Testis (tissue), 2 donors: ENCODE measurements around the gene GALNT18.

Source experiments
- POLR2A ChIP-seq: fragments of 450-650 bp; IDR thresholded peaks from one replicate; pipeline ENCODE4 v1.6.1; 2017; ENCODE audit warnings: antibody characterized with exemption, mild to moderate bottlenecking, moderate library complexity
- TF ChIP-seq, protein P1 (sequence below), 3 experiments: fragments of 450-650 bp in 2 of 3; fragments of 200-600 bp in 1 of 3; sonication (generic) in 1 of 3; IDR thresholded peaks; one replicate each; pipeline ENCODE4 v1.5.1; 2016 to 2019; ENCODE audit warnings: antibody characterized with exemption in 3 of 3, mild to moderate bottlenecking in 2 of 3, moderate library complexity in 1 of 3

- TF ChIP-seq, protein P1, sequence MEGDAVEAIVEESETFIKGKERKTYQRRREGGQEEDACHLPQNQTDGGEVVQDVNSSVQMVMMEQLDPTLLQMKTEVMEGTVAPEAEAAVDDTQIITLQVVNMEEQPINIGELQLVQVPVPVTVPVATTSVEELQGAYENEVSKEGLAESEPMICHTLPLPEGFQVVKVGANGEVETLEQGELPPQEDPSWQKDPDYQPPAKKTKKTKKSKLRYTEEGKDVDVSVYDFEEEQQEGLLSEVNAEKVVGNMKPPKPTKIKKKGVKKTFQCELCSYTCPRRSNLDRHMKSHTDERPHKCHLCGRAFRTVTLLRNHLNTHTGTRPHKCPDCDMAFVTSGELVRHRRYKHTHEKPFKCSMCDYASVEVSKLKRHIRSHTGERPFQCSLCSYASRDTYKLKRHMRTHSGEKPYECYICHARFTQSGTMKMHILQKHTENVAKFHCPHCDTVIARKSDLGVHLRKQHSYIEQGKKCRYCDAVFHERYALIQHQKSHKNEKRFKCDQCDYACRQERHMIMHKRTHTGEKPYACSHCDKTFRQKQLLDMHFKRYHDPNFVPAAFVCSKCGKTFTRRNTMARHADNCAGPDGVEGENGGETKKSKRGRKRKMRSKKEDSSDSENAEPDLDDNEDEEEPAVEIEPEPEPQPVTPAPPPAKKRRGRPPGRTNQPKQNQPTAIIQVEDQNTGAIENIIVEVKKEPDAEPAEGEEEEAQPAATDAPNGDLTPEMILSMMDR (IDR thresholded peaks at IDR 0.05): no peak
- no peak for TF ChIP-seq POLR2A
These were observed 120.9 kb downstream of the GALNT18 start for GRCh38 chr11:11500744-11501487.
